ENCODE data around the gene RUBCNL.

DNA sequence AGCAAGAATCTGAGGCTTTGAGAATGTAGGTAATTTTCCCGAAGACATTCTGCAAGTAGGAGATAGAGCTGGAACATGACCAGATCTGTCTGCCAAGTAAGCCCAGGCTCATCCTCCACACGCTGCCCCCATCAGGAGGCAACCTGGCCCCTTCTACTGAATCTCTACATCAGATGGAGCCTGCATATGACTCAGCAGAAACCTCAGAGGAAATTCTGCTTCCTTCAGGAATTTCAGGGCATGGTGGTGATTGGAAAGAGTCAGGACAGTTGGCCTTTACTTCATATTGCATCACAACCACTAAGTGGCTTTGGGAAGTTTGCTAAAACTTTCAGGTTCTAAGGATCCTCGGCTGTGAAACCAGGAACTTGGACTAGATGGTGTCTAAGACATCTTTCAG, 90.1 kb downstream of the RUBCNL start:
- no peak for TF ChIP-seq TAF1 (IDR thresholded peaks at IDR 0.05; ENCODE audit: borderline replicate concordance, insufficient read depth, low read length)
- TF ChIP-seq REST (IDR thresholded peaks at IDR 0.05; ENCODE audit: insufficient read depth in 1 of 2, low read depth in 2 of 2, low read length in 2 of 2): no peak
- no peak for TF ChIP-seq FOXP2 (optimal IDR thresholded peaks at IDR 0.05; ENCODE audit: borderline replicate concordance, extremely low read depth, extremely low read length, insufficient read depth)
- TF ChIP-seq POLR2AphosphoS5 (IDR thresholded peaks at IDR 0.05; ENCODE audit: low read depth, low read length): no peak
- TF ChIP-seq SIN3A (IDR thresholded peaks at IDR 0.05; ENCODE audit: borderline replicate concordance, insufficient read depth, low read length): no peak
